Vagina (tissue), 2 donors: Measurements from ENCODE around the gene PIWIL4. TPM values are rescaled to one million over a fixed set of nuclear protein-coding genes. Genes with fewer than 3 reads are reported as not detected.

Experiments
- DNase-seq, 2 donors: peaks; one replicate each; pipeline ENCODE4 v3.0.0-alpha.2; 2017; ENCODE audit errors: extremely low spot score in 2 of 2
- H3K27ac ChIP-seq: fragments of 200-600 bp; sonication (generic); one replicate; pipeline ENCODE4 v1.5.1; 2019
- H3K27me3 ChIP-seq: fragments of 200-600 bp; sonication (generic); one replicate; pipeline ENCODE4 v1.5.1; 2019
- H3K36me3 ChIP-seq, 2 donors: fragments of 200-600 bp; sonication (generic); one replicate each; pipeline ENCODE4 v1.5.1; 2017 to 2019
- H3K4me1 ChIP-seq: fragments of 200-600 bp; sonication (generic); one replicate; pipeline ENCODE4 v1.5.1; 2019
- H3K4me3 ChIP-seq, 2 donors: fragments of 200-600 bp; sonication (generic); 1 replicate in 1 of 2; 2 replicates in 1 of 2; pipeline ENCODE4 v1.5.1; 2016 to 2019
- H3K9me3 ChIP-seq: fragments of 200-600 bp; sonication (generic); one replicate; pipeline ENCODE4 v1.5.1; 2019
- CTCF ChIP-seq, 3 experiments: fragments of 450-650 bp in 2 of 3; fragments of 200-600 bp in 1 of 3; sonication (generic) in 1 of 3; IDR thresholded peaks; one replicate each; pipeline ENCODE4 v1.5.1; 2017 to 2019; ENCODE audit warnings: antibody characterized with exemption in 3 of 3, mild to moderate bottlenecking in 2 of 3, moderate library complexity in 2 of 3
- POLR2A ChIP-seq, 2 donors: fragments of 450-650 bp; IDR thresholded peaks; one replicate each; pipeline ENCODE4 v1.6.1; 2017; ENCODE audit warnings: antibody characterized with exemption in 2 of 2, mild to moderate bottlenecking in 2 of 2, moderate library complexity in 2 of 2
- POLR2AphosphoS5 ChIP-seq, 2 donors: sonication (generic); formaldehyde crosslinking; IDR thresholded peaks; one replicate each; pipeline ENCODE4 v1.9.0; 2017; ENCODE audit warnings: antibody characterized with exemption in 2 of 2, mild to moderate bottlenecking in 2 of 2, low read depth in 1 of 2; ENCODE audit not compliant: insufficient read depth in 1 of 2
- intact Hi-C: fragments of 100-400 bp; cut with DNase I; formaldehyde crosslinking; loops from one replicate; pipeline ENCODE4 v1.15.1; 2023
- total RNA-seq: library from RNA; depleted of rRNA; stranded (reverse); fragments of >200 nt; gene quantifications from one replicate; pipeline ENCODE4 v1.2.3, GENCODE V29; 2016

Gene PIWIL4
- 3.2 TPM for total RNA-seq

- no peak within 1 kb of the TSS for H3K4me3 ChIP-seq
- DNase-seq, result no peak
- H3K36me3 ChIP-seq, result no peaks in the 10 kb centered on the region
- H3K9me3 ChIP-seq, result no peaks in the 10 kb centered on the region
- TF ChIP-seq POLR2AphosphoS5 (IDR thresholded peaks at IDR 0.05; ENCODE audit: insufficient read depth in 1 of 2, low read depth in 1 of 2) (no peak), CTCF (IDR thresholded peaks at IDR 0.05) (no peak), POLR2A (IDR thresholded peaks at IDR 0.05) (no peak)
- no peaks in the 10 kb centered on the region for H3K4me1 ChIP-seq
- no peak within 1 kb of the TSS for H3K27ac ChIP-seq
- no peaks in the 10 kb centered on the region for H3K27me3 ChIP-seq
- intact Hi-C loops, result no loop called here
Measured at GRCh38 chr11:94567181-94567670, at the start of gene PIWIL4. Gene PIWIL4 (plus strand): TSS chr11:94567368. CDS start chr11:94567519, 151 bp downstream.

DNA sequence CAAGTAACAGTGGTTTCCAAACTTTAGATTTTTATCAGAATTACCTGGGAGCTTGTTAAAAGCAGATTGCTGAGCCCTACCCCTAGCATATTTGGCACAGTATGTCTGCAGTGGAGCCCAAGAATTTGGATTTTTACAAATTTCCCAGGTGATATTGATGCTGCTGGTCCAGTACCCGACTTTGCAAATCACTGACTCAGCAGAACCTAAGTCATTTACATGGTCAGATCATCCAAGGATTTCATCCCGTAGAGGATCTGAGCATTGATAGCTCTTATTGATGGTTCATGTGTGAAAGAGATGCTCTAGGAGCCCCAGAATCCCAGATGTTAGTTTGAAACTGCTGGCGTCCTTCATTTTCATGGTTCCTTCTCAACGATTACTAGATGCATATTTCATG lies 48.9 kb upstream of the PIWIL4 start:
- H3K36me3 ChIP-seq, result no peaks in the 10 kb centered on the region
- no peak for TF ChIP-seq CTCF (IDR thresholded peaks at IDR 0.05)
- no peak for TF ChIP-seq POLR2AphosphoS5 (IDR thresholded peaks at IDR 0.05; ENCODE audit: insufficient read depth in 1 of 2, low read depth in 1 of 2)
- TF ChIP-seq POLR2A (IDR thresholded peaks at IDR 0.05), result no peak
- no peaks in the 10 kb centered on the region for H3K4me1 ChIP-seq
- no peak for DNase-seq
- no peak overlapping the region for H3K27ac ChIP-seq
- intact Hi-C loops, result loop anchor here (10.0 kb wide), 1 partner anchor 67 kb away; no protein-coding TSS in a partner anchor
- no peak overlapping the region for H3K4me3 ChIP-seq
- no peaks in the 10 kb centered on the region for H3K9me3 ChIP-seq
- H3K27me3 ChIP-seq, result no peaks in the 10 kb centered on the region

DNA sequence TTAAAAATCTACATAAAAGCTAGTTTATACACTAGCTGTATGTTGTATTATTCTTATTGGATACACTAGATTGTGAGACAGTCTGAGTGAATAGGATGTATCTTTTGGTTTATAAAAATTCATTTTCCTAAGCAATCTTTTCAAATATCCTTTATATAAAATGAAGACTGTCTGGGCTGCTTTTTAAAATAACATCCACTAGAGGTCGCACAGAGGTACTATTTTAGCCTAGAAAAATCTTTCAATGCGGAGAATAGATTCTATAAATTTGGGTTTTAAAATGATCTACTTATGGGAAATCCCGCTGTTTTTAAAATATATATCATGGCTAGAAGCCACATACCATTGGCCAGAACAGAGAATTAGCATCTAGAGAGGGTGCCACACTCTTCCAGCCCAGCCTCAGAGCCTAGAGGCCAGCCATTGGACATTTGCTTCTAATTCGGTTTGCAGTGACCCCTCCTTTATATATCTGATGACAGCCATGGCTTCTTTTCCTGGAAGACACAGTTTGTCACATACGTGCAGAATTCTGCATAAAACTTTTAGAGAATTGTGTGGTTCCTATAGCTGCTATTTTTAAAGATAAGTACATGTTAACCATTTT lies 47.6 kb upstream of the PIWIL4 start:
- no peaks in the 10 kb centered on the region for H3K9me3 ChIP-seq
- H3K4me3 ChIP-seq, result no peak overlapping the region
- H3K27me3 ChIP-seq, result no peaks in the 10 kb centered on the region
- no peak for TF ChIP-seq POLR2A (IDR thresholded peaks at IDR 0.05)
- TF ChIP-seq POLR2AphosphoS5 (IDR thresholded peaks at IDR 0.05; ENCODE audit: insufficient read depth in 1 of 2, low read depth in 1 of 2), result peak in 1 of 2 donors; percentile 31
- peak in 2 of 3 experiments; percentile 37 to 62 for TF ChIP-seq CTCF (IDR thresholded peaks at IDR 0.05)
- intact Hi-C loops, result loop anchor here (10.0 kb wide), 1 partner anchor 65 kb away; no protein-coding TSS in a partner anchor
- H3K36me3 ChIP-seq, result no peaks in the 10 kb centered on the region
- H3K27ac ChIP-seq, result no peak overlapping the region
- H3K4me1 ChIP-seq, result no peaks in the 10 kb centered on the region
- DNase-seq, result no peak

DNA sequence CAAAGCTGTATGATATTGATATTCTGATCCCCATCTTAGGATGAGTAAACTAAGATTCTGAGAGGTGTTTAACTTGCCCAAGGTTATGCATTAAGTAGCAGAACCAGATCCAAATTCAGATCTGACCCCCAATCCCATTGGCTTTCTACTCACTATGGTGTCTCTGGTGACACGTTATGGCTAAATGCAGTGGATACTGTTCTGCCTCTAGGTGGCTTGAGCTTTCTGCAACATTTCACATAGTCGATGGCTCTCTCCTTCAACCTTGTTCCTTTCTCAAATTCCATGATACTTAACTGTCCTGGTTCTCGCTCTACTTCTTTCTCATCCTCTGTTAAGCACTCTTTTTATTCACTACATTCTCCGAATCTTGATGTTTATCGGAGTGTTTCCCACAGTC lies 45.5 kb upstream of the PIWIL4 start:
- H3K9me3 ChIP-seq, result no peaks in the 10 kb centered on the region
- no peak overlapping the region for H3K27ac ChIP-seq
- intact Hi-C loops, result no loop called here
- no peak for TF ChIP-seq POLR2AphosphoS5 (IDR thresholded peaks at IDR 0.05; ENCODE audit: insufficient read depth in 1 of 2, low read depth in 1 of 2)
- H3K36me3 ChIP-seq, result no peaks in the 10 kb centered on the region
- H3K4me1 ChIP-seq, result no peaks in the 10 kb centered on the region
- no peak for DNase-seq
- H3K4me3 ChIP-seq, result no peak overlapping the region
- H3K27me3 ChIP-seq, result no peaks in the 10 kb centered on the region

- intact Hi-C loops, result no loop called here
- H3K36me3 ChIP-seq, result no peaks in the 10 kb centered on the region
- H3K27me3 ChIP-seq, result no peaks in the 10 kb centered on the region
- DNase-seq, result no peak
- H3K4me3 ChIP-seq, result no peak overlapping the region
- H3K27ac ChIP-seq, result no peak overlapping the region
- H3K9me3 ChIP-seq, result no peaks in the 10 kb centered on the region
- no peaks in the 10 kb centered on the region for H3K4me1 ChIP-seq
- no peak for TF ChIP-seq POLR2AphosphoS5 (IDR thresholded peaks at IDR 0.05; ENCODE audit: insufficient read depth in 1 of 2, low read depth in 1 of 2)
- no peak for TF ChIP-seq POLR2A (IDR thresholded peaks at IDR 0.05)
- TF ChIP-seq CTCF (IDR thresholded peaks at IDR 0.05), result no peak
Measured at GRCh38 chr11:94524341-94524740, 42.8 kb upstream of the PIWIL4 start.
